ENCODE results near the gene FANK1. TPM values are rescaled to one million over a fixed set of nuclear protein-coding genes. Genes with fewer than 3 reads are reported as not detected.
"Not testable (repeated sequence)": the region's sequence is repeated elsewhere in the genome, so short reads cannot be mapped to it uniquely, and the experiment has no call there.

Gene FANK1
- polyA plus RNA-seq, result 1 to 10 TPM; 1.5 to 4.0 (median 2.8) TPM
- long read RNA-seq, donor 1, partial matches to known transcripts, result 0 of 1 reads
- long read RNA-seq, donor 1, other reads (novel, unspliced or antisense), result 0 of 1 reads
- long read RNA-seq, donor 2, result 0 reads
- long read RNA-seq, donor 3, result 0 reads
- long read RNA-seq, donor 4, result 0 reads
- long read RNA-seq, donor 5, result 0 reads
- long read RNA-seq, donor 6, result 0 reads
- long read RNA-seq, donor 7, result 0 reads
- long read RNA-seq, donor 8, result 0 reads
- long read RNA-seq, donor 9, result 0 reads
- long read RNA-seq, donor 10, result 0 reads

- peak; percentile 86 to 96 for DNase-seq
- 26 to 30% (median 27%) methylated on average over 99 to 106 of the region's 106 CpGs for WGBS, 3 donors
- Histone ChIP-seq H3K27ac (ENCODE audit: low read depth in 1 of 3, low read length in 2 of 3) (peak within 1 kb of the TSS; percentile 56 to 93 (median 89)), H3K4me3 (ENCODE audit: low read depth in 1 of 3, low read length in 3 of 3) (peak within 1 kb of the TSS; percentile 64 to 78 (median 78))
- not testable (repeated sequence) for H3K9me3 ChIP-seq (ENCODE audit: control insufficient read depth in 2 of 2, insufficient read depth in 1 of 2, low read depth in 1 of 2, low read length in 1 of 2); FAIRE-seq; H3K36me3 ChIP-seq (ENCODE audit: control insufficient read depth in 3 of 3, insufficient read depth in 2 of 3, low read depth in 1 of 3, low read length in 3 of 3); H3K27me3 ChIP-seq (ENCODE audit: control insufficient read depth in 3 of 3, insufficient read depth in 3 of 3, low read length in 3 of 3); H3K4me1 ChIP-seq (ENCODE audit: control insufficient read depth in 3 of 3, insufficient read depth in 2 of 3, low read depth in 1 of 3, low read length in 2 of 3)
Measured at GRCh38 chr10:125896088-125896934, at the start of gene FANK1. TSS of gene FANK1 (plus strand) at chr10:125896564. CDS start at chr10:125896643, 79 bp downstream.

- peaks cover 7 to 35% (median 9%) of the 10 kb centered on the region in 3 donors for H3K36me3 ChIP-seq (ENCODE audit: control insufficient read depth in 3 of 3, insufficient read depth in 2 of 3, low read depth in 1 of 3, low read length in 3 of 3)
- H3K4me3 ChIP-seq (ENCODE audit: low read depth in 1 of 3, low read length in 3 of 3), result no peak overlapping the region
- no peak for FAIRE-seq
- no peak overlapping the region for H3K27ac ChIP-seq (ENCODE audit: low read depth in 1 of 3, low read length in 2 of 3)
- WGBS, 3 donors, result 94 to 98% (median 97%) methylated on average over 3 of the region's 3 CpGs
- no peak for DNase-seq
- no peaks in the 10 kb centered on the region for H3K4me1 ChIP-seq (ENCODE audit: control insufficient read depth in 3 of 3, insufficient read depth in 2 of 3, low read depth in 1 of 3, low read length in 2 of 3)
- H3K9me3 ChIP-seq (ENCODE audit: control insufficient read depth in 2 of 2, insufficient read depth in 1 of 2, low read depth in 1 of 2, low read length in 1 of 2), result no peaks in the 10 kb centered on the region
- no peaks in the 10 kb centered on the region for H3K27me3 ChIP-seq (ENCODE audit: control insufficient read depth in 3 of 3, insufficient read depth in 3 of 3, low read length in 3 of 3)
Measured at GRCh38 chr10:125846894-125847293, 49.5 kb upstream of the FANK1 start.

DNA sequence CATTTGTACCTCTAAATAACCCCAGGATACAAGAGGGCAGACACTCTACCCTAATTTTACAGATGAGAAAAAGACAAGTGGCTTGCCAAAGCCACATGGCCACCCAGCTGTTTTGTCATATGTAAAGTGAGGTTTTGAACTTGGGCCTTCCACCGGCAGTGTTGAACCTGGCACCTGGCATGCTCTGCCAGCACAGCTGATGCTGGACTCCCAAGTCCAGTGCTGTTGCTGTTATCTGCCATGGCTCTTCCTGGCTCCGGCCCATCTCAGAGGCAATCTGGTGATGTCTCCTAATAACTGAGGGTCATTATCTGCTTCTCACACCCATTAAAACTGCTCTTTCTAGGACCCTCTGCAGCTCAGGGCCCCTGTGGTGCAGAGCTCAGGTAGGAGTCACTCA, 48.0 kb upstream of the FANK1 start:
- no peak for FAIRE-seq
- H3K27me3 ChIP-seq (ENCODE audit: control insufficient read depth in 3 of 3, insufficient read depth in 3 of 3, low read length in 3 of 3), result no peaks in the 10 kb centered on the region
- no peak for DNase-seq
- peaks cover 7 to 37% (median 17%) of the 10 kb centered on the region in 3 donors for H3K36me3 ChIP-seq (ENCODE audit: control insufficient read depth in 3 of 3, insufficient read depth in 2 of 3, low read depth in 1 of 3, low read length in 3 of 3)
- WGBS, 3 donors, result 85 to 91% (median 87%) methylated on average over 2 of the region's 2 CpGs
- no peak overlapping the region for H3K4me3 ChIP-seq (ENCODE audit: low read depth in 1 of 3, low read length in 3 of 3)
- H3K4me1 ChIP-seq (ENCODE audit: control insufficient read depth in 3 of 3, insufficient read depth in 2 of 3, low read depth in 1 of 3, low read length in 2 of 3), result no peaks in the 10 kb centered on the region
- no peak overlapping the region for H3K27ac ChIP-seq (ENCODE audit: low read depth in 1 of 3, low read length in 2 of 3)
- H3K9me3 ChIP-seq (ENCODE audit: control insufficient read depth in 2 of 2, insufficient read depth in 1 of 2, low read depth in 1 of 2, low read length in 1 of 2), result no peaks in the 10 kb centered on the region

- H3K4me1 ChIP-seq (ENCODE audit: control insufficient read depth in 3 of 3, insufficient read depth in 2 of 3, low read depth in 1 of 3, low read length in 2 of 3), result no peaks in the 10 kb centered on the region
- FAIRE-seq (no peak), DNase-seq (no peak)
- H3K27ac ChIP-seq (ENCODE audit: low read depth in 1 of 3, low read length in 2 of 3), result no peak overlapping the region
- WGBS, 3 donors, result 86 to 98% (median 95%) methylated on average over 2 of the region's 2 CpGs
- H3K27me3 ChIP-seq (ENCODE audit: control insufficient read depth in 3 of 3, insufficient read depth in 3 of 3, low read length in 3 of 3), result no peaks in the 10 kb centered on the region
- H3K36me3 ChIP-seq (ENCODE audit: control insufficient read depth in 3 of 3, insufficient read depth in 2 of 3, low read depth in 1 of 3, low read length in 3 of 3), result peaks cover 7 to 34% (median 17%) of the 10 kb centered on the region in 3 donors
- H3K9me3 ChIP-seq (ENCODE audit: control insufficient read depth in 2 of 2, insufficient read depth in 1 of 2, low read depth in 1 of 2, low read length in 1 of 2), result no peaks in the 10 kb centered on the region
- no peak overlapping the region for H3K4me3 ChIP-seq (ENCODE audit: low read depth in 1 of 3, low read length in 3 of 3)
Measured at GRCh38 chr10:125848857-125849256, 47.5 kb upstream of the FANK1 start.

DNA sequence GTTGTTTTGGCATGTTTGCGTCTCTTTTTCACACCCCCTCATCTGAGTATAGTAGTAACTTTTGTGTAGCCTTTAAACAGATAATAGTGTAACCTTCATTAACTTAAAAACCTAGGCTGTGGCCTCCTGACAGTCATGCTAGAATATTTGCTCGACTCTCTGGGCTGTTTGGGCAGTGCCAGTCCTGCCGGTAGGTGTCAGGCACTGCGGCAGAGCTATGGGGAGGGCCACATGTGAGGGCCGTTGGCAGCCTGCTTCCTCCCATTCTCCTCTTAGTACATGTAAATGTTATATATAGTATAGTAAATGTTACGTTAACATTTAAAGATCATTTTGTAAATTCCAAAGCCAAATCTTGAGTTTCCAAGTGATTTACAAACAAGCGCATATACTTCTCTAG, 46.9 kb upstream of the FANK1 start:
- H3K9me3 ChIP-seq (ENCODE audit: control insufficient read depth in 2 of 2, insufficient read depth in 1 of 2, low read depth in 1 of 2, low read length in 1 of 2), result no peaks in the 10 kb centered on the region
- H3K4me1 ChIP-seq (ENCODE audit: control insufficient read depth in 3 of 3, insufficient read depth in 2 of 3, low read depth in 1 of 3, low read length in 2 of 3), result no peaks in the 10 kb centered on the region
- H3K4me3 ChIP-seq (ENCODE audit: low read depth in 1 of 3, low read length in 3 of 3), result no peak overlapping the region
- no peaks in the 10 kb centered on the region for H3K27me3 ChIP-seq (ENCODE audit: control insufficient read depth in 3 of 3, insufficient read depth in 3 of 3, low read length in 3 of 3)
- WGBS, 3 donors, result 85 to 94% (median 89%) methylated on average over 7 of the region's 7 CpGs
- no peak overlapping the region for H3K27ac ChIP-seq (ENCODE audit: low read depth in 1 of 3, low read length in 2 of 3)
- FAIRE-seq, result no peak
- H3K36me3 ChIP-seq (ENCODE audit: control insufficient read depth in 3 of 3, insufficient read depth in 2 of 3, low read depth in 1 of 3, low read length in 3 of 3), result peaks cover 7 to 34% (median 17%) of the 10 kb centered on the region in 3 donors
- DNase-seq, result no peak

DNA sequence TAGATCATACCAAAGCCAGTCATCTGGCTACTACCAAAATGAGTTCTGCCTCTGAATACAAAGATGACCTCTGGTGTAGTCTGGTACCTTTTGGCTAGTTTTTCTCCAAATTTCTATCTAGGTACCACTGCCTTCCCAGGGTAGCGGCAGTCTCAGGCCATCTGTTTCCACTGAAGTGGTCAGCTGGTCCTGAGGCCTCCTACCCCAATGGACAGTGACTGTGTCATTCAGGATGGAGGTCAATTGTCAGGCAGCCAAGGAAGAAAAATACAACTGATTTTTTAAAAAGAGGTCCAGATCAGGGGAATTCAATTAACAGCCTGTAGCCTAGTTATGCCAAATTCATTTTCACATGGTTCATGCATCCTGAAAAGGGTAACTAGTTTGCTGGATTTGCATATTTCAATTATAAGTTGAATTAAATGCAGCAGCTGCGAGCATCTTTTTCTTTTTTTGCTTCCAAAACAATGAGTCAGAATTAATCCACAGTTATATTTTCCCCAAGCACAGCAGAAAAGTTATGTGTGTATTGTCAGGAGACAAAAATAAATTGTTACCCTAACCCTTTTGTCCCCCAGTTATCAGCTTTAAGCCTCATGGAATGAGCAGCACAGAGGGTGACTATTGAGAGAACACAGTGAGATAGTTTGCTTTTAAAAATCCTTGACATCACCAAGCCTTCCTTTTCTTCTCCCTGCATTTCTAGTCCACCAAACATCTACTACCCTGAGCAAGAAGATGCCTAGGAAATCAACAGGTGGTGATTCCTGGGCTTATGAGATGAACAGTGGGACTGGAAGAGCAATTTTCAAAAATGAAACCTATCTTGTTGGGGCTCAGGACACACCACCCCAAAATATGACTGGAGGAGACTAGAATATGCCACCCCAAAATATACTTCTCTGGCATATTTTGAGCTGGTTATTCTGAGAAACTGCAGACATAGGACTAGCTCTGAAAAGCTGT, 45.3 kb upstream of the FANK1 start:
- no peak for FAIRE-seq
- Histone ChIP-seq H3K36me3 (ENCODE audit: control insufficient read depth in 3 of 3, insufficient read depth in 2 of 3, low read depth in 1 of 3, low read length in 3 of 3) (peaks cover 7 to 27% (median 14%) of the 10 kb centered on the region in 3 donors), H3K27me3 (ENCODE audit: control insufficient read depth in 3 of 3, insufficient read depth in 3 of 3, low read length in 3 of 3) (no peaks in the 10 kb centered on the region), H3K9me3 (ENCODE audit: control insufficient read depth in 2 of 2, insufficient read depth in 1 of 2, low read depth in 1 of 2, low read length in 1 of 2) (no peaks in the 10 kb centered on the region), H3K4me1 (ENCODE audit: control insufficient read depth in 3 of 3, insufficient read depth in 2 of 3, low read depth in 1 of 3, low read length in 2 of 3) (no peaks in the 10 kb centered on the region), H3K27ac (ENCODE audit: low read depth in 1 of 3, low read length in 2 of 3) (no peak overlapping the region), H3K4me3 (ENCODE audit: low read depth in 1 of 3, low read length in 3 of 3) (no peak overlapping the region)
- 82 to 99% (median 95%) methylated on average over 2 of the region's 2 CpGs for WGBS, 3 donors
- DNase-seq, result no peak

GRCh38 chr10:125852487-125852886, 43.9 kb upstream of the FANK1 start:
- FAIRE-seq, result no peak
- WGBS, 3 donors, result 95 to 97% (median 96%) methylated on average over 7 of the region's 7 CpGs

More at GRCh38 chr10:125852487-125852886, 43.9 kb upstream of the FANK1 start:
- H3K36me3 ChIP-seq (ENCODE audit: control insufficient read depth in 3 of 3, insufficient read depth in 2 of 3, low read depth in 1 of 3, low read length in 3 of 3), result peaks cover 9 to 30% (median 14%) of the 10 kb centered on the region in 3 donors
- no peak overlapping the region for H3K27ac ChIP-seq (ENCODE audit: low read depth in 1 of 3, low read length in 2 of 3)
- no peaks in the 10 kb centered on the region for H3K9me3 ChIP-seq (ENCODE audit: control insufficient read depth in 2 of 2, insufficient read depth in 1 of 2, low read depth in 1 of 2, low read length in 1 of 2)
- no peaks in the 10 kb centered on the region for H3K27me3 ChIP-seq (ENCODE audit: control insufficient read depth in 3 of 3, insufficient read depth in 3 of 3, low read length in 3 of 3)
- no peaks in the 10 kb centered on the region for H3K4me1 ChIP-seq (ENCODE audit: control insufficient read depth in 3 of 3, insufficient read depth in 2 of 3, low read depth in 1 of 3, low read length in 2 of 3)
- DNase-seq, result no peak
- no peak overlapping the region for H3K4me3 ChIP-seq (ENCODE audit: low read depth in 1 of 3, low read length in 3 of 3)
